Ectodermal cell (in vitro differentiated cells): ENCODE results near the gene ADAT1.

Experiments
- H3K27ac ChIP-seq: 2 replicates; pipeline ENCODE4 v1.7.0; 2013; ENCODE audit warnings: mild to moderate bottlenecking, low read depth, low read length; ENCODE audit not compliant: insufficient read depth, poor library complexity, severe bottlenecking
- H3K27me3 ChIP-seq: 2 replicates; pipeline ENCODE4 v1.7.0; 2013; ENCODE audit warnings: mild to moderate bottlenecking, low read length; ENCODE audit not compliant: insufficient read depth, control insufficient read depth, poor library complexity, severe bottlenecking
- H3K36me3 ChIP-seq: one replicate; pipeline ENCODE4 v1.7.0; 2013; ENCODE audit warnings: low read length; ENCODE audit not compliant: control insufficient read depth, insufficient read depth
- H3K4me1 ChIP-seq: one replicate; pipeline ENCODE4 v1.7.0; 2013; ENCODE audit warnings: low read length; ENCODE audit not compliant: control insufficient read depth, insufficient read depth
- H3K4me3 ChIP-seq: 2 replicates; pipeline ENCODE4 v1.7.0; 2013; ENCODE audit warnings: low read depth, low read length, control low read depth; ENCODE audit not compliant: insufficient read depth
- H3K9me3 ChIP-seq: 2 replicates; pipeline ENCODE4 v1.7.0; 2013; ENCODE audit warnings: mild to moderate bottlenecking, low read length, moderate library complexity; ENCODE audit not compliant: control insufficient read depth
- WGBS, 2 experiments: methylation state at CpG; one replicate each; pipeline ENCODE4 v1.1.7; 2013; ENCODE audit warnings: missing lambda C conversion rate in 2 of 2; 5-methylcytosine and 5-hydroxymethylcytosine counted together

The ADAT1 gene

GRCh38 chr16:75644240-75645012 is 21.3 kb upstream of the ADAT1 start:
- WGBS, 2 experiments = 97% methylated on average over 7 of the region's 7 CpGs
- H3K27me3 ChIP-seq = no peaks in the 10 kb centered on the region
- no peak overlapping the region for H3K27ac ChIP-seq
- no peaks in the 10 kb centered on the region for H3K9me3 ChIP-seq
- H3K4me1 ChIP-seq = peaks cover 4% of the 10 kb centered on the region
- no peak overlapping the region for H3K4me3 ChIP-seq
- H3K36me3 ChIP-seq = peaks cover 15% of the 10 kb centered on the region

DNA sequence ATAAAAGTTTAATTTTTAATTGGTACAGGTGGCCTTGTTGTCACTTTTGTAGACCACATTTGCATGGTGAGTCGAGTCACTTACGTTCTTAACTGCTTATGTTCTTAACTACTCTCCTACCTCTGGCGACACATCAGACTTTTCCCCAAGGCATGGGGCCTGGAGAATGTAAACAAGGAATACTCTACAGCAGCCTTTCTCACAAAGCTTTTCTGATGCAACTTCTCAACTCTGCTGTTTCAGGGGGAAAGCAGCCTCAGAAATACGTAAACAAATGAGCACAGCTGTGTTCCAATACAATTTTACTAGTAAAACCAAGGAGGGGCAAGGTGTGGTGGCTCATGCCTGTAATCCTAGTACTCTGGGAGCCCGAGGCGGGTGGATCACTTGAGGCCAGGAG is 17.5 kb upstream of the ADAT1 start:
- 93 to 97% methylated on average over 6 of the region's 6 CpGs for WGBS, 2 experiments
- Histone ChIP-seq H3K27ac (no peak overlapping the region), H3K4me1 (no peaks in the 10 kb centered on the region), H3K36me3 (peaks cover 28% of the 10 kb centered on the region), H3K4me3 (no peak overlapping the region), H3K9me3 (no peaks in the 10 kb centered on the region), H3K27me3 (no peaks in the 10 kb centered on the region)

- no peak overlapping the region for H3K4me3 ChIP-seq
- no peaks in the 10 kb centered on the region for H3K9me3 ChIP-seq
- no peaks in the 10 kb centered on the region for H3K4me1 ChIP-seq
- H3K36me3 ChIP-seq = peaks cover 50% of the 10 kb centered on the region
- WGBS, 2 experiments = 88 to 94% methylated on average over 1 to 2 of the region's 3 CpGs
- no peak overlapping the region for H3K27ac ChIP-seq
- H3K27me3 ChIP-seq = no peaks in the 10 kb centered on the region
These were observed 12.0 kb upstream of the ADAT1 start for GRCh38 chr16:75635036-75635435.

DNA sequence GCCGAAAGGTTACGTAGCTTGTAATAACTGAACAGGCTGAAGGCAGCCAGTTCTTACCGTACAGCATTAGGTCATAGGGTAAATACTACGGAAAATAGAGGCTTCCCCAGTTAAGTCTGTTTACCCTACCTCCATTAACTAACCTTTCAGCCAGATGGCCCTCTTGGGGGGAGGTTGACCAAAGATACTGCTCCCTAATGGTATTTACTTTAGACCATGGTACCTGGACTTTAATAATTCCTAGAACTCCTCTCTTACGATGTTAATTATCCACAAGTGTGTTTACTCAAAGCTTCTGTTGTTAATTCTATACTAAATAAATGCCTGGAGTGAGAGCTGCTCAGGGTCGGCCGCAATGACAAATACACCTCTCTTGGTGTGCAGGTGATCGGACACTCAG is 9.8 kb upstream of the ADAT1 start:
- Histone ChIP-seq H3K4me3 (no peak overlapping the region), H3K36me3 (peaks cover 68% of the 10 kb centered on the region), H3K27ac (no peak overlapping the region), H3K9me3 (no peaks in the 10 kb centered on the region), H3K27me3 (no peaks in the 10 kb centered on the region), H3K4me1 (no peaks in the 10 kb centered on the region)
- 94% methylated on average over 7 to 8 of the region's 8 CpGs for WGBS, 2 experiments

- 95 to 97% methylated on average over 3 of the region's 3 CpGs for WGBS, 2 experiments
- Histone ChIP-seq H3K4me3 (no peak overlapping the region), H3K4me1 (no peaks in the 10 kb centered on the region), H3K9me3 (no peaks in the 10 kb centered on the region), H3K27ac (no peak overlapping the region), H3K27me3 (no peaks in the 10 kb centered on the region), H3K36me3 (peaks cover 74% of the 10 kb centered on the region)
These were observed 7.0 kb upstream of the ADAT1 start for GRCh38 chr16:75630052-75630451.

GRCh38 chr16:75629132-75629531 is 6.1 kb upstream of the ADAT1 start:
- Histone ChIP-seq H3K4me3 (no peak overlapping the region), H3K27me3 (no peaks in the 10 kb centered on the region), H3K36me3 (peaks cover 67% of the 10 kb centered on the region), H3K4me1 (no peaks in the 10 kb centered on the region), H3K27ac (no peak overlapping the region), H3K9me3 (no peaks in the 10 kb centered on the region)
- 95 to 96% methylated on average over 10 of the region's 10 CpGs for WGBS, 2 experiments

DNA sequence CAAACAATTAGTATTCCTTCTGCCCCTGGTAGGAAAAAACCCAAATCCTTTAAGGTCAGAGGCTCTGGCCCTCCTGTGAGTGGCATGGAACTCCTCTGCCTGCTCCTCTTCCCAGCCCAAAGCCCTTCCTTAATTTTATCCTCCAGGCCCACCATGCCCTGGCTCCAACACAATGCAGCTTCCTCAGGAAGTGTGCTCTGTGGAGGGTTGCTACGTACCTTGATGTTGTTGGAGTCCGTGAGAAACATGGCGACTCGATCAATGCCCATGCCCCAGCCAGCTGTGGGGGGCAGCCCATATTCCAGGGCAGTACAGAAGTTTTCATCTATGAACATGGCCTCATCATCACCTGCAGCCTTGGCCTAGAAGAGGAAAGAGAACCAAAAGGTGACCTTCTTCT is 5.3 kb upstream of the ADAT1 start:
- WGBS, 2 experiments = 96 to 99% methylated on average over 4 of the region's 4 CpGs
- no peak overlapping the region for H3K4me3 ChIP-seq
- no peaks in the 10 kb centered on the region for H3K9me3 ChIP-seq
- H3K27ac ChIP-seq = no peak overlapping the region
- H3K36me3 ChIP-seq = peaks cover 61% of the 10 kb centered on the region
- no peaks in the 10 kb centered on the region for H3K4me1 ChIP-seq
- no peaks in the 10 kb centered on the region for H3K27me3 ChIP-seq

DNA sequence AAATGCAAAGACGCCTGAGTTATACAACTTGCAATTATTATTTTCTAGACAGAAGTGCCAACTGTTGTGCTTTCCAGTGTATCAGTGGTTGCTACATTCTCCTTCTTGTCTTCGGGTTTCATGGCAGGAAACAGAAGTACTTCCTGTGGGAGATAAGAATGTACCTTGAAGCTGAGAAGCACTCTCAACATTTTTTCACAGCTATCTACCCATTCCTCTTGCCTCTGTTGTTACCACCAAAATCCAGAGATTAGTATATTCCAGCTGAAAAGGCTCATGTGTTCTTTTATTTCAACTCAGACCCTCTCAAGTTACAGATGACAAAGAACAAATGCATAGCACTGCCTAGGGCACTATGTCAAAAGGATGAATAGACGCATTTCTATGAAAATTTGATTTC is 4.8 kb upstream of the ADAT1 start:
- Histone ChIP-seq H3K27ac (no peak overlapping the region), H3K4me1 (no peaks in the 10 kb centered on the region), H3K4me3 (no peak overlapping the region), H3K9me3 (no peaks in the 10 kb centered on the region), H3K36me3 (peaks cover 59% of the 10 kb centered on the region), H3K27me3 (no peaks in the 10 kb centered on the region)
- WGBS, 2 experiments = 95 to 100% methylated on average over 3 of the region's 3 CpGs

DNA sequence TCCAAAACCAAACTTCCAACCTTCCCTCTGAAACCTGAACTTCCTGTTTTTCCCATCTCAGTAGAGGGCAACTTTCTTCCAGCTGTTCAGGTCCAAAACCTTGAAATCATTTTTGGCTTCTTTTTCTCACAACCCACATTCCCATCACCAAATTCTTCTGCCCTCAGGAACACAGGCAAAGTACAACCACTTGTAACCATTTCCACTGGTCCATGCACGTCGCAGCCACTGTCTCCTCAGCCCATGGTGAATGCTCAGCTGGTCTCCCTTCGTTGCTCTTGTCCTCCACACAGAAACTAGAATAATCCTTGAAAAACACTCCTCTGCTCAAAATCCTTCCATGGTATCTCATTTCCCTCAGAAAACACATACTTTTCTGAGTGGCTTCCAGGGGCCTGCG is 3.7 kb upstream of the ADAT1 start:
- Histone ChIP-seq H3K36me3 (peaks cover 57% of the 10 kb centered on the region), H3K27ac (no peak overlapping the region)

DNA sequence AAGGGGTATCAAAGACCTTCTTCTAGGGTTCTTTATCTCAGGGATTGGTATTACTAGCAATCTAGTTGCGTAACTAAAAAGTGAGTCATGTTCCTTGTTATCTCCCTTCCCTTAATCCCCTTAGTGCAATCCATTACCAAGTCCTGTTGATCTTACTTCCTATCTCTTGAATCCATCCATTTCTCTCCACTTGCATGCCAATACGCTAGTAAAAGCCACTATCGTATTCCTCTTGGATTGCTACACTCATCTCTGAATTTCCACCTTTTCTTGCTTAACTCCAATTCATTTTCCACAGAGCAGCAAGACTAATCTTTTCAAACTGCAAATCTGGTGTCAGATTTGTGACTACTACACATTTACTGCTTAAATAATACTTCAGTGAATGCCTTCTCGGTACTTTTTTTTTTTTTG is 1.8 kb upstream of the ADAT1 start:
- Histone ChIP-seq H3K27me3 (no peaks in the 10 kb centered on the region), H3K4me1 (peaks cover 7% of the 10 kb centered on the region), H3K27ac (no peak overlapping the region), H3K4me3 (no peak overlapping the region), H3K9me3 (no peaks in the 10 kb centered on the region), H3K36me3 (peaks cover 49% of the 10 kb centered on the region)
- 91 to 95% methylated on average over 4 of the region's 4 CpGs for WGBS, 2 experiments

More for the DNA sequence above, 3.7 kb upstream of the ADAT1 start:
- H3K27me3 ChIP-seq = no peaks in the 10 kb centered on the region
- H3K4me1 ChIP-seq = peaks cover 5% of the 10 kb centered on the region
- 93 to 95% methylated on average over 4 of the region's 4 CpGs for WGBS, 2 experiments
- no peak overlapping the region for H3K4me3 ChIP-seq
- H3K9me3 ChIP-seq = no peaks in the 10 kb centered on the region

DNA sequence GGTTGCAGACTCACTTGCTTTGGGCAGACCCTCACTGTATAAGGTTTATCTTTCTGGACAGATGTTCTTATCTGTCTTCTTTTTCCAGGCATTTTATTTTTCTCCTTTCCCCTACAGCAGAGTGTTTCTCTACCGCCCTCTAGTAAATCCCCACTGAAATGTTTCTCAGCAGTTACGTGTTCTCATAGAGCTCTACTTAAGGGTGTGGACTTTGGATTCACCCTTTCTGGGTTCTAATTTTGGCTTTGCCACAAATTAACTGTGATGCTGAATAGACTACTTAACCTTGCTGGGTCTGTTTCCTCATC is 2.0 kb downstream of the ADAT1 start:
- Histone ChIP-seq H3K4me1 (peaks cover 7% of the 10 kb centered on the region), H3K27me3 (no peaks in the 10 kb centered on the region), H3K27ac (no peak overlapping the region), H3K36me3 (peaks cover 32% of the 10 kb centered on the region), H3K4me3 (no peak overlapping the region), H3K9me3 (no peaks in the 10 kb centered on the region)
- 26 to 46% methylated on average over 2 of the region's 2 CpGs for WGBS, 2 experiments
